Psoas muscle (tissue), 8 donors: ENCODE measurements around the gene KIF17. TPM values are rescaled to one million over a fixed set of nuclear protein-coding genes. Genes with fewer than 3 reads are reported as not detected.
A peak's percentile ranks its signal among the peaks of the same experiment; 100 is the strongest.

Experiments used
- ATAC-seq, 4 donors: fragments of 200-7000 bp; cut with Tn5 transposase; one replicate each; pipeline ENCODE4 v1.9.1; 2020; ENCODE audit warnings: moderate library complexity in 3 of 4, mild to moderate bottlenecking in 2 of 4
- DNase-seq, 2 donors: peaks; one replicate each; pipeline ENCODE4 v3.0.0-alpha.2; 2020
- H3K27ac ChIP-seq: fragments of 200-600 bp; one replicate; pipeline ENCODE4 v1.8.0; 2022
- H3K27me3 ChIP-seq, 3 donors: fragments of 200-600 bp in 1 of 3; one replicate each; pipeline versions ENCODE4 v1.6.1 to v1.8.0; 2013 to 2022; ENCODE audit warnings: low read length in 2 of 3, mild to moderate bottlenecking in 2 of 3, moderate library complexity in 1 of 3; ENCODE audit not compliant: insufficient read depth in 3 of 3
- H3K36me3 ChIP-seq, 2 donors: fragments of 200-600 bp in 1 of 2; one replicate each; pipeline versions ENCODE4 v1.6.1 to v1.8.0; 2013 to 2022; ENCODE audit warnings: low read depth in 1 of 2, mild to moderate bottlenecking in 1 of 2, moderate library complexity in 1 of 2; ENCODE audit not compliant: insufficient read depth in 1 of 2
- H3K4me1 ChIP-seq: fragments of 200-600 bp; one replicate; pipeline ENCODE4 v1.8.0; 2022
- H3K4me3 ChIP-seq: fragments of 200-600 bp; one replicate; pipeline ENCODE4 v1.8.0; 2022; ENCODE audit warnings: mild to moderate bottlenecking
- H3K9me3 ChIP-seq: fragments of 200-600 bp; one replicate; pipeline ENCODE4 v1.8.0; 2022
- CTCF ChIP-seq: fragments of 200-600 bp; IDR thresholded peaks from one replicate; pipeline ENCODE4 v1.8.0; 2022; ENCODE audit warnings: antibody characterized with exemption
- WGBS, 3 donors: extraction: QIAGEN DNeasy Blood & Tissue Kit; methylation state at CpG; one replicate each; pipeline versions ENCODE4 v1.1.6 to v1.1.7; 2013; 5-methylcytosine and 5-hydroxymethylcytosine counted together
- intact Hi-C, 2 donors: fragments of 100-400 bp; cut with DNase I; formaldehyde crosslinking; loops; one replicate each; pipeline versions ENCODE4 v1.11.0 to v1.14.2; 2022
- polyA plus RNA-seq, 3 donors: library from polyadenylated mRNA; stranded (reverse); fragments of 200-250 nt; gene quantifications; one replicate each; pipeline ENCODE4 v1.2.3, GENCODE V29; 2013
- total RNA-seq, 4 donors: library from RNA; stranded (reverse); fragmentation: NEBNext Ultra II Directional in 2 of 4; extraction: Animal tissue kit (Norgen Biotek cat#: 25700) in 2 of 4; gene quantifications; one replicate each; pipeline versions ENCODE4 v1.2.1 to v1.2.4, GENCODE V29; 2021 to 2023
- donor health status: healthy with polysubstance abuse.
- donor health status: DM: no; HTN: no; CAD: no; lungs with moderate emphysema.
- donor health status: Bipolar disorder and iron deficiency.
- donor health status: healthy.
- donor health status: DM: yes; HTN: yes; CAD: no.
- donor health status: DM: no; HTN: no; CAD: no.
- donor health status: DM: no; HTN: no; CAD: no.
- donor health status: DM: yes; HTN: yes; CAD: no.

KIF17 gene
- total and polyA plus RNA-seq, 7 donors: 1.1 to 3.4 (median 1.5) TPM

GRCh38 chr1:20663365-20663764 is 54.4 kb downstream of the KIF17 start:
- DNase-seq: no peak
- Histone ChIP-seq H3K4me1 (peaks cover 26% of the 10 kb centered on the region), H3K4me3 (no peak overlapping the region), H3K27ac (no peak overlapping the region), H3K27me3 (no peaks in the 10 kb centered on the region), H3K9me3 (no peaks in the 10 kb centered on the region), H3K36me3 (peaks cover 0 to 11% of the 10 kb centered on the region in 2 donors)
- ATAC-seq: no peak
- no peak for TF ChIP-seq CTCF
- 86 to 92% (median 89%) methylated on average over 1 of the region's 1 CpG for WGBS, 3 donors
- intact Hi-C loops: no loop called here

- peaks cover 0 to 24% of the 10 kb centered on the region in 2 donors for H3K36me3 ChIP-seq
- no peaks in the 10 kb centered on the region for H3K9me3 ChIP-seq
- peak overlapping the region; percentile 92 for H3K4me3 ChIP-seq
- H3K4me1 ChIP-seq: peaks cover 26% of the 10 kb centered on the region
- DNase-seq (no peak), ATAC-seq (no peak)
- no peak for TF ChIP-seq CTCF
- no peaks in the 10 kb centered on the region for H3K27me3 ChIP-seq
- H3K27ac ChIP-seq: peak overlapping the region; percentile 93
- 50 to 61% (median 53%) methylated on average over 7 of the region's 7 CpGs for WGBS, 3 donors
- intact Hi-C loops: no loop called here
Measured at GRCh38 chr1:20662110-20662475, 55.7 kb downstream of the KIF17 start.

- peak within 1 kb of the TSS; percentile 92 for H3K4me3 ChIP-seq
- WGBS, 3 donors: 1% methylated on average over 50 to 58 of the region's 58 CpGs
- peak within 1 kb of the TSS; percentile 93 for H3K27ac ChIP-seq
- ATAC-seq (peak; percentile 96 to 98 (median 97)), DNase-seq (peak; percentile 95 to 98)
- H3K27me3 ChIP-seq: no peaks in the 10 kb centered on the region
- TF ChIP-seq CTCF: peak; percentile 44
- intact Hi-C loops: no loop called here
- H3K36me3 ChIP-seq: peaks cover 0 to 30% of the 10 kb centered on the region in 2 donors
- H3K9me3 ChIP-seq: no peaks in the 10 kb centered on the region
- H3K4me1 ChIP-seq: peaks cover 30% of the 10 kb centered on the region
Measured at GRCh38 chr1:20661207-20662109, 56.3 kb downstream of the KIF17 start, which contains the start of gene DDOST. TSS of gene DDOST (minus strand) at chr1:20661369. CDS start at chr1:20661350, 19 bp downstream.

- no peak for TF ChIP-seq CTCF
- no peak for ATAC-seq
- H3K9me3 ChIP-seq: no peaks in the 10 kb centered on the region
- DNase-seq: peak in 1 of 2 donors; percentile 52
- H3K36me3 ChIP-seq: peaks cover 0 to 37% of the 10 kb centered on the region in 2 donors
- H3K4me3 ChIP-seq: peak overlapping the region; percentile 92
- H3K27ac ChIP-seq: peak overlapping the region; percentile 93
- 1% methylated on average over 17 to 20 of the region's 20 CpGs for WGBS, 3 donors
- peaks cover 30% of the 10 kb centered on the region for H3K4me1 ChIP-seq
- intact Hi-C loops: no loop called here
- no peaks in the 10 kb centered on the region for H3K27me3 ChIP-seq
Measured at GRCh38 chr1:20660847-20661206, 57.0 kb downstream of the KIF17 start.
